ENCODE results near the gene PPP2R2C.

The PPP2R2C gene

GRCh38 chr4:6452897-6453687 lies 19.3 kb downstream of the PPP2R2C start:
- FAIRE-seq: no peak
- DNase-seq (ENCODE audit: insufficient read length, low spot score): no peak
- no peak for TF ChIP-seq POLR2A (IDR thresholded peaks at IDR 0.05; ENCODE audit: low read depth, low read length)

GRCh38 chr4:6452116-6452896 lies 20.1 kb downstream of the PPP2R2C start:
- no peak for DNase-seq (ENCODE audit: insufficient read length, low spot score)
- no peak for FAIRE-seq
- no peak for TF ChIP-seq POLR2A (IDR thresholded peaks at IDR 0.05; ENCODE audit: low read depth, low read length)

- DNase-seq (ENCODE audit: insufficient read length, low spot score): no peak
- no peak for TF ChIP-seq POLR2A (IDR thresholded peaks at IDR 0.05; ENCODE audit: low read depth, low read length)
- FAIRE-seq: no peak
Observed at GRCh38 chr4:6451309-6451708, 21.1 kb downstream of the PPP2R2C start.

GRCh38 chr4:6450709-6451108 lies 21.7 kb downstream of the PPP2R2C start:
- DNase-seq (ENCODE audit: insufficient read length, low spot score): no peak
- TF ChIP-seq POLR2A (IDR thresholded peaks at IDR 0.05; ENCODE audit: low read depth, low read length): no peak
- FAIRE-seq: no peak

GRCh38 chr4:6449746-6450369 lies 22.6 kb downstream of the PPP2R2C start:
- TF ChIP-seq POLR2A (IDR thresholded peaks at IDR 0.05; ENCODE audit: low read depth, low read length): no peak
- DNase-seq (ENCODE audit: insufficient read length, low spot score) (no peak), FAIRE-seq (no peak)

GRCh38 chr4:6449335-6449734 lies 23.1 kb downstream of the PPP2R2C start:
- DNase-seq (ENCODE audit: insufficient read length, low spot score): no peak
- FAIRE-seq: no peak
- TF ChIP-seq POLR2A (IDR thresholded peaks at IDR 0.05; ENCODE audit: low read depth, low read length): no peak

GRCh38 chr4:6448476-6449170 lies 23.8 kb downstream of the PPP2R2C start:
- TF ChIP-seq POLR2A (IDR thresholded peaks at IDR 0.05; ENCODE audit: low read depth, low read length): no peak
- FAIRE-seq (no peak), DNase-seq (ENCODE audit: insufficient read length, low spot score) (no peak)

GRCh38 chr4:6447672-6448171 lies 24.7 kb downstream of the PPP2R2C start:
- DNase-seq (ENCODE audit: insufficient read length, low spot score) (no peak), FAIRE-seq (no peak)
- TF ChIP-seq POLR2A (IDR thresholded peaks at IDR 0.05; ENCODE audit: low read depth, low read length): no peak

GRCh38 chr4:6446538-6447451 lies 25.6 kb downstream of the PPP2R2C start:
- DNase-seq (ENCODE audit: insufficient read length, low spot score) (no peak), FAIRE-seq (no peak)
- no peak for TF ChIP-seq POLR2A (IDR thresholded peaks at IDR 0.05; ENCODE audit: low read depth, low read length)

GRCh38 chr4:6446130-6446482 lies 26.3 kb downstream of the PPP2R2C start:
- TF ChIP-seq POLR2A (IDR thresholded peaks at IDR 0.05; ENCODE audit: low read depth, low read length): no peak
- DNase-seq (ENCODE audit: insufficient read length, low spot score) (no peak), FAIRE-seq (no peak)

GRCh38 chr4:6445403-6446129 lies 26.8 kb downstream of the PPP2R2C start:
- DNase-seq (ENCODE audit: insufficient read length, low spot score) (no peak), FAIRE-seq (no peak)
- TF ChIP-seq POLR2A (IDR thresholded peaks at IDR 0.05; ENCODE audit: low read depth, low read length): no peak

GRCh38 chr4:6444582-6444981 lies 27.8 kb downstream of the PPP2R2C start:
- no peak for TF ChIP-seq POLR2A (IDR thresholded peaks at IDR 0.05; ENCODE audit: low read depth, low read length)
- FAIRE-seq: no peak
- DNase-seq (ENCODE audit: insufficient read length, low spot score): no peak

All from H54 (cell line).